Keratinocyte (primary cell): Measurements from ENCODE around the gene RASSF6. TPM values are rescaled to one million over a fixed set of nuclear protein-coding genes. Genes with fewer than 3 reads are reported as not detected.
"Not testable (repeated sequence)": the region's sequence is repeated elsewhere in the genome, so short reads cannot be mapped to it uniquely, and the experiment has no call there.

ENCODE experiments used
- DNase-seq: peaks from one replicate; pipeline ENCODE4 v3.0.0-alpha.2; 2011; ENCODE audit warnings: low read depth, missing footprints, low spot score
- FAIRE-seq: peaks from 2 replicates; lab custom pipeline; 2011; peaks lifted over from hg19 to GRCh38; lab: Jason Lieb, UNC
- H2AFZ ChIP-seq: 2 replicates; pipeline ENCODE4 v1.6.0; 2012; ENCODE audit warnings: low read length, control low read depth, inconsistent platforms; ENCODE audit not compliant: control insufficient read depth
- H3K27ac ChIP-seq: 2 replicates; pipeline ENCODE4 v1.5.1; 2011; ENCODE audit warnings: low read length; ENCODE audit not compliant: control insufficient read depth, insufficient read depth
- H3K27me3 ChIP-seq: 3 replicates; pipeline ENCODE4 v1.6.0; 2011; ENCODE audit warnings: low read length; ENCODE audit not compliant: control insufficient read depth, insufficient read depth; ENCODE audit errors: extremely low read depth
- H3K36me3 ChIP-seq, 2 experiments: 2 replicates in 1 of 2; 3 replicates in 1 of 2; pipeline ENCODE4 v1.5.1; 2011; ENCODE audit warnings: low read length in 2 of 2, mild to moderate bottlenecking in 1 of 2; ENCODE audit not compliant: control insufficient read depth in 2 of 2, insufficient read depth in 2 of 2; ENCODE audit errors: extremely low read depth in 1 of 2
- H3K4me1 ChIP-seq: 3 replicates; pipeline ENCODE4 v1.5.1; 2011; ENCODE audit warnings: low read length; ENCODE audit not compliant: control insufficient read depth, insufficient read depth; ENCODE audit errors: extremely low read depth
- H3K4me2 ChIP-seq: 3 replicates; pipeline ENCODE4 v1.6.0; 2011; ENCODE audit warnings: low read depth, low read length; ENCODE audit not compliant: control insufficient read depth, insufficient read depth; ENCODE audit errors: extremely low read depth
- H3K4me3 ChIP-seq, 3 experiments: fragments of 200-600 bp in 1 of 3; sonication (generic) in 1 of 3; 2 replicates in 2 of 3; 3 replicates in 1 of 3; pipeline ENCODE4 v1.5.1; 2011 to 2016; ENCODE audit warnings: low read length in 3 of 3, mild to moderate bottlenecking in 3 of 3, control low read depth in 2 of 3, inconsistent platforms in 1 of 3, low read depth in 1 of 3, mixed read lengths in 1 of 3, mixed run types in 1 of 3, moderate library complexity in 1 of 3; ENCODE audit not compliant: control insufficient read depth in 2 of 3, insufficient read depth in 2 of 3; ENCODE audit errors: extremely low read depth in 1 of 3
- H3K79me2 ChIP-seq: 2 replicates; pipeline ENCODE4 v1.6.0; 2012; ENCODE audit warnings: low read length; ENCODE audit not compliant: control insufficient read depth, insufficient read depth
- H3K9ac ChIP-seq: 3 replicates; pipeline ENCODE4 v1.6.0; 2011; ENCODE audit warnings: low read length; ENCODE audit not compliant: control insufficient read depth, insufficient read depth; ENCODE audit errors: extremely low read depth
- H3K9me1 ChIP-seq: 3 replicates; pipeline ENCODE4 v1.6.0; 2011; ENCODE audit warnings: low read length; ENCODE audit not compliant: control insufficient read depth, insufficient read depth; ENCODE audit errors: extremely low read depth
- H3K9me3 ChIP-seq: 2 replicates; pipeline ENCODE4 v1.5.1; 2012; ENCODE audit warnings: low read depth, low read length; ENCODE audit not compliant: control insufficient read depth
- H4K20me1 ChIP-seq: 3 replicates; pipeline ENCODE4 v1.6.0; 2011; ENCODE audit warnings: low read length; ENCODE audit not compliant: control insufficient read depth, insufficient read depth; ENCODE audit errors: extremely low read depth
- EZH2 ChIP-seq: IDR thresholded peaks from one replicate; pipeline ENCODE4 v1.6.1; 2012; ENCODE audit warnings: inconsistent platforms, mild to moderate bottlenecking, low read length, moderate library complexity
- dilution Hi-C: fragments of 300-500 bp; cut with MboI; formaldehyde crosslinking; loops from one replicate; pipeline ENCODE4 v1.7.0; 2020; ENCODE audit warnings: low sequenced_read_pairs; ENCODE audit not compliant: extremely low pct_ligation_motif_present
- polyA plus RNA-seq, 5 experiments: library from polyadenylated mRNA; depleted of rRNA in 3 of 5; stranded (reverse) in 3 of 5; stranded (forward) in 1 of 5; unstranded in 1 of 5; fragments of >200 nt; gene quantifications; 1 replicate in 1 of 5; 2 replicates in 3 of 5; 3 replicates in 1 of 5; pipeline versions ENCODE4 v1.2.1 to v1.2.3, GENCODE V29; 2011 to 2012; ENCODE audit warnings: missing spikeins in 2 of 5, low read depth in 1 of 5, low replicate concordance in 1 of 5
- TF ChIP-seq, protein P1 (sequence below), 3 experiments: IDR thresholded peaks in 1 of 3; conservative IDR thresholded peaks in 1 of 3; optimal IDR thresholded peaks in 1 of 3; 2 replicates in 2 of 3; 3 replicates in 1 of 3; pipeline versions ENCODE3 to v1.5.1; 2011; ENCODE audit warnings: low read length in 3 of 3, mild to moderate bottlenecking in 3 of 3, moderate library complexity in 2 of 3, control low read depth in 1 of 3, inconsistent platforms in 1 of 3; ENCODE audit not compliant: insufficient read depth in 2 of 3; ENCODE audit errors: extremely low read depth in 1 of 3

RASSF6 gene
- polyA plus RNA-seq, 1 donor (not counting 4 experiments of a cell fraction or from before 2014, with no cell fraction given), result 4.4 TPM

DNA sequence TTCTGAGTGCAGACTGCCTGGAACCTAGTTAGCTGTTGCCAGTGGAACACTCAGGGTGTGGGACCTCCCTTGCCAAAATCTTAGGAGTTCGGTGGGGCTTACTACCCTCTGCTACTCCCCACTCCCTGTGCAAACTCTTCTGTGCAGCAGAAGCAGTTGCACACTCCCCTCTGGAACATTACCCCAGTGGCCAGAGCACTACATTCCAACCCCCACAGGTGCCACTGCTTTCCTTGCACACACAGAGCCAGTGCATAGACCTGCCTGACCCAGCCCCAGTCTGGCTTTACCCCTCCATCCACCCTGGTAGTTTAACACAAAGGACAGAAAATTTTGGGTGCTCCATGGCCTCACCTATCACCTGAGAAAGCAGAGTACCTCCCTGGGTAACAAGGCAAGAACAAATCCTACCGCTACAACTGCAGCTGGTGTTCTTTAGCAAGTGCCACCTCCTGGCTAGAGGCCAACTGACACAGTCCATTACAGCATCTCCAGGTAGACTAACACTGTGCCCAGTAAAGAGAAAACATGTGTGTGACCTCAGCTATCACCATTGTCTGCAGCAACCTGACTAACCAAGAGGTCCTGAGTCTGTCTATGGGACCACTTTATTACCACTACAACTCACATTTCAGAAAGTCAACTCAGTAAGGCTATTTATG lies 11.5 kb upstream of the RASSF6 start:
- no peak for DNase-seq
- no peak overlapping the region for H3K4me3 ChIP-seq
- H3K79me2 ChIP-seq, result no peaks in the 10 kb centered on the region
- dilution Hi-C loops, result no loop called here
- no peak overlapping the region for H3K27ac ChIP-seq
- no peak for FAIRE-seq
- H4K20me1 ChIP-seq, result no peaks in the 10 kb centered on the region
- no peaks in the 10 kb centered on the region for H3K27me3 ChIP-seq
- H3K4me1 ChIP-seq, result no peaks in the 10 kb centered on the region
- H3K4me2 ChIP-seq, result no peak overlapping the region
- no peak overlapping the region for H3K9ac ChIP-seq
- no peaks in the 10 kb centered on the region for H3K36me3 ChIP-seq
- no peak overlapping the region for H2AFZ ChIP-seq
- TF ChIP-seq EZH2, result no peak
- TF ChIP-seq, protein P1, sequence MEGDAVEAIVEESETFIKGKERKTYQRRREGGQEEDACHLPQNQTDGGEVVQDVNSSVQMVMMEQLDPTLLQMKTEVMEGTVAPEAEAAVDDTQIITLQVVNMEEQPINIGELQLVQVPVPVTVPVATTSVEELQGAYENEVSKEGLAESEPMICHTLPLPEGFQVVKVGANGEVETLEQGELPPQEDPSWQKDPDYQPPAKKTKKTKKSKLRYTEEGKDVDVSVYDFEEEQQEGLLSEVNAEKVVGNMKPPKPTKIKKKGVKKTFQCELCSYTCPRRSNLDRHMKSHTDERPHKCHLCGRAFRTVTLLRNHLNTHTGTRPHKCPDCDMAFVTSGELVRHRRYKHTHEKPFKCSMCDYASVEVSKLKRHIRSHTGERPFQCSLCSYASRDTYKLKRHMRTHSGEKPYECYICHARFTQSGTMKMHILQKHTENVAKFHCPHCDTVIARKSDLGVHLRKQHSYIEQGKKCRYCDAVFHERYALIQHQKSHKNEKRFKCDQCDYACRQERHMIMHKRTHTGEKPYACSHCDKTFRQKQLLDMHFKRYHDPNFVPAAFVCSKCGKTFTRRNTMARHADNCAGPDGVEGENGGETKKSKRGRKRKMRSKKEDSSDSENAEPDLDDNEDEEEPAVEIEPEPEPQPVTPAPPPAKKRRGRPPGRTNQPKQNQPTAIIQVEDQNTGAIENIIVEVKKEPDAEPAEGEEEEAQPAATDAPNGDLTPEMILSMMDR (optimal IDR thresholded peaks at IDR 0.05 in 1 of 3, IDR thresholded peaks at IDR 0.05 in 1 of 3, conservative IDR thresholded peaks at IDR 0.05 in 1 of 3; ENCODE audit: extremely low read depth in 1 of 3, insufficient read depth in 2 of 3, low read length in 3 of 3), result no peak
- no peaks in the 10 kb centered on the region for H3K9me1 ChIP-seq
- H3K9me3 ChIP-seq, result no peaks in the 10 kb centered on the region

DNA sequence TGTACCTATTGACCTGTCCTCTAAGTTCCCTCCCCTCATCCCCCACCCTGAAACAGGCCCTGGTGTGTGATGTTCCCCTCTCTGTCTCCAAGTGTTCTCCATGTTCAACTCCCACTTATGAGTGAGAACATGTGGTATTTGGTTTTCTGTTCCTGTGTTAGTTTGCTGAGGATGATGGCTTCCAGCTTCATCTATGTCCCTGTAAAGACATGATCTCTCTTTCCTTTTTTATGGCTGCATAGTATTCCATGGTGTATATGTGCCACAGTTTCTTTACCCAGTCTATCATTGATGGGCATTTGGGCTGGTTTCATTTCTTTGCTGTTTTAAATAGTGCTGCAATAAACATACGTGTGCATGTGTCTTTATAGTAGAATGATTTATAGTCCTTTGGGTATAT lies 8.6 kb upstream of the RASSF6 start:
- H3K9me3 ChIP-seq, DNase-seq, H3K79me2 ChIP-seq, H3K27ac ChIP-seq, H3K27me3 ChIP-seq, H2AFZ ChIP-seq, H3K9ac ChIP-seq, H3K4me1 ChIP-seq, dilution Hi-C loops, FAIRE-seq, H4K20me1 ChIP-seq, H3K4me3 ChIP-seq, H3K9me1 ChIP-seq, H3K36me3 ChIP-seq, H3K4me2 ChIP-seq: not testable (repeated sequence)

DNA sequence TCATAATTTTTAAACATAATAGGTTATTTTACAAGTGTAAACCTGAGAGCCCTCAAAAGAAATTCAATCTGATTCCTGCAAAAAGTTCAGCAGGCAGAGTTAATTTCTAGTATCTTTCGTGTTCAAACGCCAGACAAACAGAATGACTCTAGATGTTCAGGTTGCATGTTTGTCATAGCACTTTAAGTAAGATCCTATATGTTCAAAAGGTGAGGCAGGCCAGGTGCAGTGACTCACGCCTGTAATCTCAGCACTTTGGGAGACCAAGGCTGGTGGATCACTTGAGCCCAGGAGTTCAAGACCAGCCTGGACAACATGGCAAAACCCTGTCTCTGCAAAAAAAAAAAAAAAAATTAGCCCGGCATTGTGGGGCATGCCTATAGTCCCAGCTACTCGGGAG lies 1.1 kb upstream of the RASSF6 start:
- FAIRE-seq (no peak), DNase-seq (no peak)
- no peaks in the 10 kb centered on the region for H3K27me3 ChIP-seq
- peak overlapping the region; percentile 68 for H3K27ac ChIP-seq
- TF ChIP-seq, protein P1 (optimal IDR thresholded peaks at IDR 0.05 in 1 of 3, IDR thresholded peaks at IDR 0.05 in 1 of 3, conservative IDR thresholded peaks at IDR 0.05 in 1 of 3; ENCODE audit: extremely low read depth in 1 of 3, insufficient read depth in 2 of 3, low read length in 3 of 3), result no peak
- no peak for TF ChIP-seq EZH2
- no peaks in the 10 kb centered on the region for H3K36me3 ChIP-seq
- no peak overlapping the region for H2AFZ ChIP-seq
- H3K4me3 ChIP-seq, result no peak overlapping the region
- no peaks in the 10 kb centered on the region for H4K20me1 ChIP-seq
- H3K4me2 ChIP-seq, result peak overlapping the region; percentile 86
- H3K79me2 ChIP-seq, result no peaks in the 10 kb centered on the region
- H3K9me1 ChIP-seq, result no peaks in the 10 kb centered on the region
- dilution Hi-C loops, result no loop called here
- H3K9ac ChIP-seq, result no peak overlapping the region
- H3K4me1 ChIP-seq, result peaks cover 28% of the 10 kb centered on the region
- no peaks in the 10 kb centered on the region for H3K9me3 ChIP-seq
